HG02759 (cell line): Measurements from ENCODE around the gene B4GALNT2.
"Not testable (repeated sequence)": the region's sequence is repeated elsewhere in the genome, so short reads cannot be mapped to it uniquely, and the experiment has no call there.

Source experiments
- ATAC-seq: cut with Tn5 transposase; IDR thresholded peaks from one replicate; pipeline ENCODE4 v1.9.1; 2021; ENCODE audit warnings: mild to moderate bottlenecking, moderate library complexity; ENCODE audit not compliant: unreplicated experiment

The B4GALNT2 gene

GRCh38 chr17:49132699-49133364 lies at the start of gene B4GALNT2:
TSS of gene B4GALNT2 (plus strand) at chr17:49132769. CDS start at chr17:49132793, 24 bp downstream.
- ATAC-seq = no peak

- not testable (repeated sequence) for ATAC-seq
These were observed 47.5 kb upstream of the B4GALNT2 start for GRCh38 chr17:49085046-49085445.

GRCh38 chr17:49085565-49086315 lies 46.8 kb upstream of the B4GALNT2 start:
- no peak for ATAC-seq

GRCh38 chr17:49086316-49086605 lies 46.3 kb upstream of the B4GALNT2 start:
- ATAC-seq = no peak

- no peak for ATAC-seq
These were observed 45.9 kb upstream of the B4GALNT2 start for GRCh38 chr17:49086649-49087048.

GRCh38 chr17:49089094-49089493 lies 43.5 kb upstream of the B4GALNT2 start:
- ATAC-seq = no peak

- no peak for ATAC-seq
These were observed 41.5 kb upstream of the B4GALNT2 start for GRCh38 chr17:49090878-49091594.

GRCh38 chr17:49093131-49093530 lies 39.4 kb upstream of the B4GALNT2 start:
- ATAC-seq = no peak

- no peak for ATAC-seq
These were observed 32.0 kb upstream of the B4GALNT2 start for GRCh38 chr17:49100601-49101000.

- no peak for ATAC-seq
These were observed 31.5 kb upstream of the B4GALNT2 start for GRCh38 chr17:49101054-49101534.

- ATAC-seq = not testable (repeated sequence)
These were observed 29.2 kb upstream of the B4GALNT2 start for GRCh38 chr17:49103360-49103759.

- ATAC-seq = no peak
These were observed 28.0 kb upstream of the B4GALNT2 start for GRCh38 chr17:49104511-49105074.

- ATAC-seq = no peak
These were observed 26.0 kb upstream of the B4GALNT2 start for GRCh38 chr17:49106321-49107210.

- no peak for ATAC-seq
These were observed 25.4 kb upstream of the B4GALNT2 start for GRCh38 chr17:49107211-49107557.

GRCh38 chr17:49108318-49108717 lies 24.3 kb upstream of the B4GALNT2 start:
- ATAC-seq = no peak

GRCh38 chr17:49110509-49110908 lies 22.1 kb upstream of the B4GALNT2 start:
- no peak for ATAC-seq

GRCh38 chr17:49111934-49112333 lies 20.6 kb upstream of the B4GALNT2 start:
- no peak for ATAC-seq

- no peak for ATAC-seq
These were observed 19.6 kb upstream of the B4GALNT2 start for GRCh38 chr17:49112936-49113335.

GRCh38 chr17:49114703-49115102 lies 17.9 kb upstream of the B4GALNT2 start:
- ATAC-seq = no peak

- no peak for ATAC-seq
These were observed 14.9 kb upstream of the B4GALNT2 start for GRCh38 chr17:49117587-49118230.
